Measurements from ENCODE around the gene ZDHHC5.

DNA sequence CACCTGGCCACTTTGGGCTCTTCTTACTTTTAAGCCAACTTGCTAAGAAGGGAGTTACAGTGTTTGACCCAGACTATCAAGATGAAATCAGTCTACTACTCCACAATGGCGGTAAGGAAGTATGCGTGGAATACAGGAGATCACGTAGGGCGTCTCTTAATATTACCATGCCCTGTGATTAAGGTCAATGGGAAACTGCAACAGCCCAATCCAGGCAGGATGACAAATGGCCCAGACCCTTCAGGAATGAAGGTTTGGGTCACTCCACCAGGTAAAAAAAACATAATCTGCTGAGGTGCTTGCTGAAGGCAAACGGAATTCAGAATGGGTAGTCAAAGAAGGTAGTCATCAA, 17.2 kb upstream of the ZDHHC5 start:
- TF ChIP-seq EZH2 (IDR thresholded peaks at IDR 0.05; ENCODE audit: borderline replicate concordance, low read depth, low read length, severe bottlenecking): no peak
- no peak for TF ChIP-seq CTCF (IDR thresholded peaks at IDR 0.05; ENCODE audit: borderline replicate concordance, extremely low read depth, low read length, poor library complexity, severe bottlenecking)

Data from DND-41 (cell line).